ENCODE data around the gene PANX3. TPM values are rescaled to one million over a fixed set of nuclear protein-coding genes. Genes with fewer than 3 reads are reported as not detected.

Gene PANX3
- total RNA-seq, 8 experiments from 2014 or later, result 0.33 to 0.42 TPM; not detected in 6

DNA sequence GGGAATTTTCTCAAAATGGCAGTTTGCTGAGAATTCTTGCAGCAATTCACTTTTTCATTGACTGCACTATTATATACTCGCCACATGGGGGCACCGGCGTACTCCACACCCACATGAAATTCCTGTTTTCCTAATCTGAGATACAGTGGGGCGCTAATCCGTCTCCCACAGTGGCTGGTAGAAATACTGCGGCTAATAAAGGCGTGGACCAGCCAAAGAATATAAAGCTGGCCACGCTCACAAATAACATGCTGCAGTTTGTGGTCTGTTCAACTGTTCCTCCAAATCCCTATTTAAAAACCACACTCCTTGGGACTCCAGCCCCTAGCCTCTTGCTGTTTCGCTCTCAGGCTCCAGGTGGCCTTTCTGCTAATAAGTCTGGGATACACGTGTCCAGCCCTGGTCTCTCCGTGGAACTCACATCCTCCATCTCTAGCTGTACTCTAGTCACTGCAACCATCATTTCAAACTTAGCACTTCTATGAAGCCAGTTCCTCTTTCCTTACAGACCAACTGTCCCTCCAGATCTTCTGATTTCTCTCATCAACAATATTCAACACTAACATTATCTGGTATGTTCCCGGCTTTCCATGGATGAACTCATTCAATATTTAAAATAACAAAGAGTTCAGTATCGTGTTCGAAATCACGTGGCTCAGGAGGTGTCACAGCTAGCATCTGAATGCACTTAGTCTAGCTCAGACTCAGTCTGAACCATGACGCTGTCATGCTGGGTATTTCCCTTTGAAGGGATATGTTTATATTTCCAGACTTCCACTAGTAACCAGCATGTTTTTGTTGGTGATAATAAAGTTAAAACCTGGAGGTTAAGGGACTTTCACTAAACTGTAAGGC, 33.4 kb downstream of the PANX3 start:
- Histone ChIP-seq H3K4me3 (no peak overlapping the region), H3K27ac (no peak overlapping the region), H3K4me1 (replicated peaks in 1 of 2) (no peaks in the 10 kb centered on the region)
- 0 to 42% (median 12%) methylated on average over 3 to 16 of the region's 16 CpGs for WGBS, 10 experiments
- ATAC-seq (replicated peaks in 6 of 8), result peak; percentile 67 to 95 (median 83)
- in situ Hi-C loops (cut with MboI; ENCODE audit: low pct_unique_long_range_greater_than_20kb in 2 of 9, low sequenced_read_pairs in 9 of 9, unreplicated experiment in 9 of 9), result loop anchor here in 1 of 9 experiments (25.0 kb wide), 1 partner anchor 193 kb away; no protein-coding TSS in a partner anchor

DNA sequence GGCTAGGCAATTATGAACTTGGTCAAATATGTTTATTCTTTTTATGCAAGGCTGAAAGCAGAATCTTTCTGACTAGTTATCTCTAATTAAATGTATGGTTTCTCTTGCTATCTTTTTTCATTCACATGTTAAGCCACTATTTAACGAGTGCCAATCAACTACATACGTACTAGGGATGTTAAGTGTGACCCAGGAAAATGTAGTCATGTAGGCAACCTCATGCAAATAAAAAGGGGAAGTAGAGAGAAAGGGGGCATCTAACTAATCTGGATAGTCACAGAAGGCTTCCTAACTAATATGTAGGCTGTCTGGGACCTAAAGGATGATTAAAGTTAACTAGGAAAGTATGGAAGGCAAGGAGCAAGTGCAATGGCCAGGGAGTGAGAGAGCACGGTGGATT, 34.9 kb downstream of the PANX3 start:
- no peak overlapping the region for H3K4me3 ChIP-seq
- no peaks in the 10 kb centered on the region for H3K4me1 ChIP-seq (replicated peaks in 1 of 2)
- no peak overlapping the region for H3K27ac ChIP-seq
- in situ Hi-C loops (cut with MboI; ENCODE audit: low pct_unique_long_range_greater_than_20kb in 2 of 9, low sequenced_read_pairs in 9 of 9, unreplicated experiment in 9 of 9), result loop anchor here in 1 of 9 experiments (25.0 kb wide), 1 partner anchor 191 kb away; no protein-coding TSS in a partner anchor
- WGBS, 10 experiments, result 74 to 100% (median 90%) methylated on average over 1 to 3 of the region's 3 CpGs; no CpG with 5 or more reads in 2 of the 10 experiments
- no peak for ATAC-seq (replicated peaks in 6 of 8)

DNA sequence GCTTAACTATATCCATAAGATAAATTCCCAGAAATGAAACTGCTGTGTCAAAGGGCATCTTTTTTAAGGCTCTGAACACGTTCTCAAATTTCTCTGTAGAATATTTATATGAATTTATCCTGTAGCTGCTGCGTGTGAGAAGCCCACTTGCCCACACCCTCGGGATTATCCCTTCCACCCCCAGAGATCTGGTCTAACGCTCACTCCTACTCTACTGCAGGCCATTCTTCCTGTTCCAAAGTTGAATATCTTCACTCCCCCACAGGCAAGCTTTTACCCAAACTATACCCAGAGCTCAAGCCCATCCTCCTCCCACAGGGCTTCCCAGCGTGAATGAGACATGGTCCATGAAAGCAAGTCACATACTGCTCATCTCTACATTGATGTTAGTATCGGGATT, 37.4 kb downstream of the PANX3 start:
- no peaks in the 10 kb centered on the region for H3K4me1 ChIP-seq (replicated peaks in 1 of 2)
- in situ Hi-C loops (cut with MboI; ENCODE audit: low pct_unique_long_range_greater_than_20kb in 2 of 9, low sequenced_read_pairs in 9 of 9, unreplicated experiment in 9 of 9), result loop anchor here in 1 of 9 experiments (25.0 kb wide), 1 partner anchor 189 kb away; no protein-coding TSS in a partner anchor
- no peak overlapping the region for H3K4me3 ChIP-seq
- WGBS, 10 experiments, result 45 to 75% (median 60%) methylated on average over 2 to 6 of the region's 6 CpGs; no CpG with 5 or more reads in 3 of the 10 experiments
- H3K27ac ChIP-seq, result no peak overlapping the region
- no peak for ATAC-seq (replicated peaks in 6 of 8)

DNA sequence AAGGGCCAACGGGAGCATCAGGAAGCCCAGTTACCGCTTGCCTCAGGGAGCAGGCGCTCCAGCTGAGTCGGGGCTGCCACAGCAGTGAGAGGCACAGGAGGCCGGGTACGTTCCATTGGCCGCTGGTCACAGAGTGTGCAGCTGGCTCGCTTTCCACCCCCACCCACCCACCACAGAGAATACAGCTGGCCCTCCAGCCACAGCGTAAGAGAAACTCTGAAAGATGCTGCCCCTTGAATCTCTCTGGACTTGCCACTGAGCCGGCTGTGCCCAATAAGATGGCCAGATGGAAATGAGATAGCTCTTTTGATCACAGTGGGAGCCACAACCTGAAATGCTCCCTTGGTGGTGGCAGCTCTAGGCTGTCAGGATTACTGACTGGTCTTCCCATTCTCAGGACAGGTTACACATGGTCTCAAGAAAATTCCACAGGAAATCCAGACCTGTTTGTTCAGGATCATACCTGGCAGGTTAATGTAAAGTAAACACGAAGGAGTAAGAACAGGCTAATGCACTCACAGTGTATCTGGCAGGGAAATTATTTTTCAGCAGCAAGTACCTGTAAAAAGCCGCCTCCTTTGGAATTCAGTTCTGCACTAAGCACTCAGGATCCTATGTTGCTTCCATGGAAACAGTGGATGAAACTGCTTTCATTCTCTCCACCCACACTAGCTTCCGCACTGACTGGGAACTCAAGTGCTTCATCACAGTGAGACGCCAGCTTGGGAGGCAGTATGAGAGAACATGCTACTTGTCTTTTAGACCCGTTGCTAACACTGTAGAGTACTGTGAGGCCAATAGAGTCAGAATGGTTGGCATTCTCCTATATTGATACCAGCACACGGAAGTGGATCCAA, 45.8 kb downstream of the PANX3 start:
- 0 to 100% (median 29%) methylated on average over 1 to 9 of the region's 16 CpGs for WGBS, 10 experiments
- Histone ChIP-seq H3K4me1 (replicated peaks in 1 of 2) (peaks cover 12 to 22% of the 10 kb centered on the region in 2 donors), H3K27ac (no peak overlapping the region), H3K4me3 (peak overlapping the region in 1 of 5 donors; percentile 7)
- peak in 7 of 8 experiments; percentile 34 to 94 (median 91) for ATAC-seq (replicated peaks in 6 of 8)
- in situ Hi-C loops (cut with MboI; ENCODE audit: low pct_unique_long_range_greater_than_20kb in 2 of 9, low sequenced_read_pairs in 9 of 9, unreplicated experiment in 9 of 9), result loop anchor here in 7 of 9 experiments (25.0 kb wide), 3 partner anchors 105 to 205 kb away; partner anchors contain the start of genes ESAM (in 6 of the 7), VSIG2 (in 6 of the 7) and ROBO3 (in 3 of the 7)

DNA sequence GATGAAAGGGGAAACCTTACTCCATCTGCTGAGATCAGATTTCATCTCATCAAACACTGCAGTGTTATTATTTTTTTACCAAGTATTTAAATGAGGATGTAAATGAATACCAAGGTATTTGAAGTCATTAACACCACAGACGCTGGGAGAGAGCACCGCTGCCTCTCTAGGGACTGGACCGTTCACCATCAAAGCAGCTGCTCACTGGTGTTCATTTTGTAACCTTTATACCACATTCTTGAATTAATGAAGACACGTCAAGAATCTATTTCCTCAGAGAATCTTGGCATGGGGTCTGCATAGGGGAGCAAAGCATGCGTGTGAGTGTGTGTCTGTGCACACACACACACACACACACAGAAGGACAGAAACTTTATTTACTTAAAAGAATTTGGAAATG, 46.7 kb downstream of the PANX3 start:
- in situ Hi-C loops (cut with MboI; ENCODE audit: low pct_unique_long_range_greater_than_20kb in 2 of 9, low sequenced_read_pairs in 9 of 9, unreplicated experiment in 9 of 9), result loop anchor here in 7 of 9 experiments (25.0 kb wide), 3 partner anchors 104 to 204 kb away; partner anchors contain the start of genes ESAM (in 6 of the 7), VSIG2 (in 6 of the 7) and ROBO3 (in 3 of the 7)
- peak in 4 of 8 experiments; percentile 14 to 90 (median 56) for ATAC-seq (replicated peaks in 6 of 8)
- no peak overlapping the region for H3K27ac ChIP-seq
- H3K4me3 ChIP-seq, result no peak overlapping the region
- 0 to 86% (median 58%) methylated on average over 1 to 4 of the region's 5 CpGs; no CpG with 5 or more reads in 5 of the 10 experiments for WGBS, 10 experiments
- H3K4me1 ChIP-seq (replicated peaks in 1 of 2), result peaks cover 12 to 22% of the 10 kb centered on the region in 2 donors

DNA sequence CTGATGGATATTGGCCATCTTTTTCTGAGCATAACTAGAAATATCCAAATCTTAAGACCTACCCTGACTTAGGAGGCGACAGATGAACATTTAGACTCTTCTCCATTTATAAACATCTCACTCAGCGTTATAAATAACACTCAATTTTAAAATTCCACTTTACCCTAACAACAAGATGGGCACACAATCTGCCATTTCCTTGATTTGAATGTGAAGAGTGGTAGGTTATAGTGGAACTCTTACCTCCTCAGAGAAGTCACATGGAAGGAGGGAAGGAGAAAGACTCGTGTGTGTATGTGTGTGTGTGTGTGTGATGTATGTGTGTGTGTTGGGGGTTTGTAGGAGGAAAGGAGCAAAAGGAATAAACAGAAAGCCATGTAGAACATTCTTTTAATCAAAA, 47.3 kb downstream of the PANX3 start:
- ATAC-seq (replicated peaks in 6 of 8), result no peak
- in situ Hi-C loops (cut with MboI; ENCODE audit: low pct_unique_long_range_greater_than_20kb in 2 of 9, low sequenced_read_pairs in 9 of 9, unreplicated experiment in 9 of 9), result loop anchor here in 7 of 9 experiments (25.0 kb wide), 3 partner anchors 104 to 204 kb away; partner anchors contain the start of genes ESAM (in 6 of the 7), VSIG2 (in 6 of the 7) and ROBO3 (in 3 of the 7)
- peaks cover 12 to 22% of the 10 kb centered on the region in 2 donors for H3K4me1 ChIP-seq (replicated peaks in 1 of 2)
- no peak overlapping the region for H3K27ac ChIP-seq
- no peak overlapping the region for H3K4me3 ChIP-seq
- 69 to 100% (median 90%) methylated on average over 1 to 3 of the region's 3 CpGs; no CpG with 5 or more reads in 1 of the 10 experiments for WGBS, 10 experiments

DNA sequence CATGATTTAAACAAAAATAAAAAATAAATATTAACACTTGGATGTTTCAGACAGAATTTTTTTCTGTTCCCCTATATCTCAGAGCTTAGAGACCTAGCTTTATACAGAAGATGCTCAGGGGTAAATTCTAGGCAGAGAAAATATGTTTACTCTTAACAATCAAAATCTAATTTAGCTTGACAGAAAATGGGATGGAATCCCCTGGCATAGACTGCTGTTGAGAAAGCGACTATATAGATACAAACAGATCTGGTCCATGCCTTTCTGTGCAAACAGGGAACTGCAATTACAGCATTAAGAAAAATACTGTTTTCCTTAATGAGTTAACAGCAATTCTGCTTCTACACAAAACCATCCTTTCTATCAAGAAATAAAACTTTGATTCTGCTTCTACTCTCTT, 47.8 kb downstream of the PANX3 start:
- Histone ChIP-seq H3K4me1 (replicated peaks in 1 of 2) (peaks cover 12 to 22% of the 10 kb centered on the region in 2 donors), H3K27ac (no peak overlapping the region), H3K4me3 (no peak overlapping the region)
- in situ Hi-C loops (cut with MboI; ENCODE audit: low pct_unique_long_range_greater_than_20kb in 2 of 9, low sequenced_read_pairs in 9 of 9, unreplicated experiment in 9 of 9), result loop anchor here in 7 of 9 experiments (25.0 kb wide), 3 partner anchors 103 to 203 kb away; partner anchors contain the start of genes ESAM (in 6 of the 7), VSIG2 (in 6 of the 7) and ROBO3 (in 3 of the 7)
- 43 to 100% (median 100%) methylated on average over 1 of the region's 1 CpG; no CpG with 5 or more reads in 1 of the 10 experiments for WGBS, 10 experiments
- ATAC-seq (replicated peaks in 6 of 8), result no peak

DNA sequence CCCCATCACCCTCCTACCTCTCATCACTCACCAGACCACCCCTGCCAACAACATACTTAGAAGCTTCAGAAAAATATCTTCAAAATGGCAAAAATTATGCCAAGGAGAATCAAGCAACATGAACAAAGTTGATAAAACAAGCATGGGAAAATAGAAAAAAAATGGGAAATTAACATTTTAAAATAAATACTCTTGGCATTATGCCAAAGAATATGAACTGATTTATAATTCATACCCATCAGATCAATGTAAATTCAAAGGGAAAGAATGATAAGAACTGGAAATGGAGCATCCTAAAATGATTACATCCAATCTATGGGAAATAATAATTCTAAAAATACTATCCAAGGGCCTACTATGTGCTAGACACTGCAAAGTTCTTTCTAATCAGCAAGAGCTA, 50.3 kb downstream of the PANX3 start:
- in situ Hi-C loops (cut with MboI; ENCODE audit: low pct_unique_long_range_greater_than_20kb in 2 of 9, low sequenced_read_pairs in 9 of 9, unreplicated experiment in 9 of 9), result loop anchor here in 7 of 9 experiments (25.0 kb wide), 3 partner anchors 101 to 201 kb away; partner anchors contain the start of genes ESAM (in 6 of the 7), VSIG2 (in 6 of the 7) and ROBO3 (in 3 of the 7)
- no peak overlapping the region for H3K4me3 ChIP-seq
- H3K27ac ChIP-seq, result no peak overlapping the region
- peaks cover 12 to 16% of the 10 kb centered on the region in 2 donors for H3K4me1 ChIP-seq (replicated peaks in 1 of 2)
- no peak for ATAC-seq (replicated peaks in 6 of 8)

DNA sequence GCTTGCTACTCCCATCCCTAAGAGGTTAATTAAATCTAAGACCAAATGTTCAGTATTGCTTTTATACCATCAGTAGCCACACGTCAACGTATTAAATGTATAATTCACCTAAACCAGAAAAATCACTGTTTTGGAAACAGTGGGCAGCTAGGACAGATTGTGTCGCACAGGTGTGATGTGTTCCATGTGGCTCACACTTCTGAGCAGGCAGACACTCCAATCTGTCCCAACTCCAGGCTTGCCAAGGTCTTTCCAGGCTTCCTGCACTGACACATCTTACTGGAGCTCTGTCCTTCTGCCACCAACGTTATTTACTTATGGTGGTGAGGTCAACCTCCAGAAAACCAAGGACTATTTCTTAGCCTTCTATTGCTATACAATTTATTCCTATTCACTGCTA, 50.9 kb downstream of the PANX3 start:
- 65 to 100% (median 83%) methylated on average over 2 to 4 of the region's 4 CpGs; no CpG with 5 or more reads in 2 of the 10 experiments for WGBS, 10 experiments
- no peak for ATAC-seq (replicated peaks in 6 of 8)
- Histone ChIP-seq H3K4me3 (no peak overlapping the region), H3K27ac (no peak overlapping the region), H3K4me1 (replicated peaks in 1 of 2) (peaks cover 9 to 11% of the 10 kb centered on the region in 2 donors)
- in situ Hi-C loops (cut with MboI; ENCODE audit: low pct_unique_long_range_greater_than_20kb in 2 of 9, low sequenced_read_pairs in 9 of 9, unreplicated experiment in 9 of 9), result loop anchor here in 7 of 9 experiments (25.0 kb wide), 3 partner anchors 100 to 200 kb away; partner anchors contain the start of genes ESAM (in 6 of the 7), VSIG2 (in 6 of the 7) and ROBO3 (in 3 of the 7)

DNA sequence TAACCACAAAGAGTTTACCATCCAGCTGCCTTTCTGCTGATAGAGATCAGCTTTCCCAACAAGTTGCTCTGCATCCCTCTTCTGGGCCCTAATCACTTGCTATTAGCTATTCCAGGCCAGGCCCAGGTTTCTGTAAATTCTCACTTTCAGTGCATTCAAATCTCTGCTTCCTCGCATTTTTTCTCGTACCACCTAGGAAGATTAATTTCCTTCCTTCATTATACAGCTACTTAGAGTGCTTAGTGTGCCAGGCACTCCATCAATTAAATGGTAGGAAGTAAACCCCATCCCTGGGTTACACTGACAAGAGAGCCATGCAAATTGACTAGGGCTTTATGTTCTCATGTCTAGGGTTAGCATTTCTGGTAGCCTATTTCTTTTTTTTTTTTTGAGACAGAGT, 52.6 kb downstream of the PANX3 start:
- no peak overlapping the region for H3K4me3 ChIP-seq
- WGBS, 10 experiments, result 73 to 100% (median 86%) methylated on average over 1 to 2 of the region's 2 CpGs; no CpG with 5 or more reads in 2 of the 10 experiments
- ATAC-seq (replicated peaks in 6 of 8), result peak in 1 of 8 experiments; percentile 55
- no peak overlapping the region for H3K27ac ChIP-seq
- no peaks in the 10 kb centered on the region for H3K4me1 ChIP-seq (replicated peaks in 1 of 2)
- in situ Hi-C loops (cut with MboI; ENCODE audit: low pct_unique_long_range_greater_than_20kb in 2 of 9, low sequenced_read_pairs in 9 of 9, unreplicated experiment in 9 of 9), result loop anchor here in 7 of 9 experiments (25.0 kb wide), 3 partner anchors 98 to 198 kb away; partner anchors contain the start of genes ESAM (in 6 of the 7), VSIG2 (in 6 of the 7) and ROBO3 (in 3 of the 7)

DNA sequence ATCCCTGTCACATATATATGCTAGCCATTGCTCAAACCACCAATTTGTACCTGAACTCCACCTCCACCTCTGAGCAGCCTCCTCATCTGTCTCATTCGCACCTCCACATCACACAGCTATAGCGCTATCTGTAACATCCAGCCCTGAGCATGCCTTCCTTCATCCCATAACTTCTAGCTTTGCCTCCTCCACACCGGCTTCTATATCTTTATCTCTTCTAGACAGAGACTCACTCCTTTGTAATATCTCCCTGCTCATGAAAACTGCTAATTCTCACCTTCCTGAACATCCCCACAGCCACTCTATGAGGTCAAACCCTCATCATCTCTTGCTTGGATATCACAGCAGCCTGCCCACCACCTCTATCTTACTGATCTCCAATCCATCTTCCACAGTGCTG, 56.4 kb downstream of the PANX3 start:
- H3K4me1 ChIP-seq (replicated peaks in 1 of 2), result peaks cover 0 to under 1% of the 10 kb centered on the region in 2 donors
- no peak overlapping the region for H3K27ac ChIP-seq
- H3K4me3 ChIP-seq, result no peak overlapping the region
- in situ Hi-C loops (cut with MboI; ENCODE audit: low pct_unique_long_range_greater_than_20kb in 2 of 9, low sequenced_read_pairs in 9 of 9, unreplicated experiment in 9 of 9), result loop anchor here in 7 of 9 experiments (25.0 kb wide), 3 partner anchors 95 to 195 kb away; partner anchors contain the start of genes ESAM (in 6 of the 7), VSIG2 (in 6 of the 7) and ROBO3 (in 3 of the 7)
- 86 to 100% (median 94%) methylated on average over 1 to 3 of the region's 3 CpGs; no CpG with 5 or more reads in 5 of the 10 experiments for WGBS, 10 experiments
- ATAC-seq (replicated peaks in 6 of 8), result no peak

All from motor neuron (in vitro differentiated cells).